Trophoblast cell (in vitro differentiated cells and primary cell): Measurements from ENCODE around the gene NUP210.
"Not testable (repeated sequence)": the region's sequence is repeated elsewhere in the genome, so short reads cannot be mapped to it uniquely, and the experiment has no call there.

Experiments
- DNase-seq, 2 donors: peaks; one replicate each; pipeline ENCODE4 v3.0.0-alpha.2; 2016
- H2AFZ ChIP-seq: 2 replicates; pipeline ENCODE4 v1.6.1; 2013; ENCODE audit warnings: low read length, moderate library complexity, mild to moderate bottlenecking; ENCODE audit not compliant: insufficient read depth, poor library complexity
- H2AK5ac ChIP-seq: 2 replicates; pipeline ENCODE4 v1.6.1; 2013; ENCODE audit warnings: mild to moderate bottlenecking, low read length
- H2BK120ac ChIP-seq: 2 replicates; pipeline ENCODE4 v1.6.1; 2013; ENCODE audit warnings: low read length, mild to moderate bottlenecking, moderate library complexity; ENCODE audit not compliant: insufficient read depth, poor library complexity
- H2BK12ac ChIP-seq: 2 replicates; pipeline ENCODE4 v1.6.1; 2013; ENCODE audit warnings: mild to moderate bottlenecking, low read length, moderate library complexity
- H2BK5ac ChIP-seq: 2 replicates; pipeline ENCODE4 v1.6.1; 2013; ENCODE audit warnings: low read length, low read depth, moderate library complexity, mild to moderate bottlenecking; ENCODE audit not compliant: poor library complexity
- H3K14ac ChIP-seq: 2 replicates; pipeline ENCODE4 v1.6.1; 2013; ENCODE audit warnings: mild to moderate bottlenecking, low read length
- H3K18ac ChIP-seq: 2 replicates; pipeline ENCODE4 v1.6.1; 2013; ENCODE audit warnings: mild to moderate bottlenecking, low read length
- H3K23ac ChIP-seq: 2 replicates; pipeline ENCODE4 v1.6.1; 2013; ENCODE audit warnings: low read length
- H3K27ac ChIP-seq: 2 replicates; pipeline ENCODE4 v1.5.1; 2013; ENCODE audit warnings: low read depth, mild to moderate bottlenecking, inconsistent platforms, low read length, moderate library complexity
- H3K27me3 ChIP-seq: 2 replicates; pipeline ENCODE4 v1.6.1; 2013; ENCODE audit warnings: inconsistent platforms, mild to moderate bottlenecking, low read length, moderate library complexity; ENCODE audit not compliant: insufficient read depth
- H3K36me3 ChIP-seq, 2 experiments: 1 replicate in 1 of 2; 2 replicates in 1 of 2; pipeline ENCODE4 v1.6.1; 2013; ENCODE audit warnings: low read length in 2 of 2, mild to moderate bottlenecking in 2 of 2, moderate library complexity in 1 of 2; ENCODE audit not compliant: insufficient read depth in 2 of 2, control insufficient read depth in 1 of 2
- H3K4ac ChIP-seq: 2 replicates; pipeline ENCODE4 v1.6.1; 2013; ENCODE audit warnings: low read depth, mild to moderate bottlenecking, low read length, moderate library complexity
- H3K4me1 ChIP-seq, 2 experiments: 1 replicate in 1 of 2; 2 replicates in 1 of 2; pipeline ENCODE4 v1.6.1; 2013; ENCODE audit warnings: low read length in 2 of 2, mild to moderate bottlenecking in 2 of 2, moderate library complexity in 1 of 2; ENCODE audit not compliant: insufficient read depth in 2 of 2, control insufficient read depth in 1 of 2
- H3K4me2 ChIP-seq: 2 replicates; pipeline ENCODE4 v1.6.1; 2013; ENCODE audit warnings: inconsistent platforms, mild to moderate bottlenecking, low read length, moderate library complexity
- H3K4me3 ChIP-seq: 2 replicates; pipeline ENCODE4 v1.5.1; 2013; ENCODE audit warnings: mild to moderate bottlenecking, low read depth, low read length, inconsistent platforms
- H3K79me1 ChIP-seq: one replicate; pipeline ENCODE4 v1.6.1; 2013; ENCODE audit warnings: low read length
- H3K79me2 ChIP-seq: 2 replicates; pipeline ENCODE4 v1.6.1; 2013; ENCODE audit warnings: low read length, mild to moderate bottlenecking; ENCODE audit not compliant: control insufficient read depth, insufficient read depth, poor library complexity
- H3K9ac ChIP-seq: 2 replicates; pipeline ENCODE4 v1.6.1; 2013; ENCODE audit warnings: mild to moderate bottlenecking, low read length
- H3K9me3 ChIP-seq: 2 replicates; pipeline ENCODE4 v1.6.1; 2013; ENCODE audit warnings: low read depth, mild to moderate bottlenecking, control low read depth, inconsistent platforms, low read length; ENCODE audit not compliant: insufficient read depth
- H4K12ac ChIP-seq: 2 replicates; pipeline ENCODE4 v1.6.1; 2013; ENCODE audit warnings: low read depth, mild to moderate bottlenecking, low read length, moderate library complexity
- H4K8ac ChIP-seq: 2 replicates; pipeline ENCODE4 v1.6.1; 2013; ENCODE audit warnings: low read depth, mild to moderate bottlenecking, low read length, moderate library complexity
- H4K91ac ChIP-seq: one replicate; pipeline ENCODE4 v1.6.1; 2013; ENCODE audit warnings: low read depth, mild to moderate bottlenecking, low read length, moderate library complexity
- WGBS: extraction: QIAGEN DNeasy Blood & Tissue Kit; methylation state at CpG from one replicate; pipeline ENCODE4 v1.1.7; 2013; ENCODE audit warnings: missing lambda C conversion rate; ENCODE audit not compliant: insufficient read length, insufficient coverage; ENCODE audit errors: extremely low coverage; 5-methylcytosine and 5-hydroxymethylcytosine counted together

The NUP210 gene

GRCh38 chr3:13379201-13379830 is 40.8 kb downstream of the NUP210 start:
- H2BK12ac ChIP-seq = peak overlapping the region; percentile 47
- H4K12ac ChIP-seq = no peak overlapping the region
- H3K79me2 ChIP-seq = no peaks in the 10 kb centered on the region
- H3K79me1 ChIP-seq = no peaks in the 10 kb centered on the region
- no peaks in the 10 kb centered on the region for H3K9me3 ChIP-seq
- DNase-seq = peak; percentile 13 to 46
- no peak overlapping the region for H2BK5ac ChIP-seq
- H3K18ac ChIP-seq = no peak overlapping the region
- no peak overlapping the region for H3K9ac ChIP-seq
- H2BK120ac ChIP-seq = peak overlapping the region; percentile 20
- peak overlapping the region; percentile 18 for H3K14ac ChIP-seq
- no peak overlapping the region for H3K23ac ChIP-seq
- H3K4me1 ChIP-seq = peaks cover 5 to 6% of the 10 kb centered on the region in 2 experiments
- no peak overlapping the region for H3K4me3 ChIP-seq
- no peak overlapping the region for H2AK5ac ChIP-seq
- H4K91ac ChIP-seq = no peak overlapping the region
- H3K27ac ChIP-seq = peak overlapping the region; percentile 70
- peak overlapping the region; percentile 80 for H2AFZ ChIP-seq
- WGBS = no CpG with 5 or more reads among the region's 20 CpGs
- H3K27me3 ChIP-seq = no peaks in the 10 kb centered on the region
- no peak overlapping the region for H3K4me2 ChIP-seq
- H3K36me3 ChIP-seq = peaks cover 0 to 4% of the 10 kb centered on the region in 2 experiments
- H3K4ac ChIP-seq = no peak overlapping the region
- peak overlapping the region; percentile 24 for H4K8ac ChIP-seq

GRCh38 chr3:13378155-13378554 is 42.0 kb downstream of the NUP210 start:
- Histone ChIP-seq H3K27ac (no peak overlapping the region), H3K36me3 (peaks cover 4% of the 10 kb centered on the region in 2 experiments), H3K14ac (no peak overlapping the region), H3K18ac (no peak overlapping the region), H3K4me2 (no peak overlapping the region), H2AK5ac (no peak overlapping the region), H2BK5ac (no peak overlapping the region), H3K9me3 (no peaks in the 10 kb centered on the region), H2BK12ac (no peak overlapping the region), H2AFZ (no peak overlapping the region), H3K79me1 (no peaks in the 10 kb centered on the region), H3K23ac (no peak overlapping the region), H2BK120ac (no peak overlapping the region), H4K8ac (no peak overlapping the region), H3K27me3 (no peaks in the 10 kb centered on the region), H4K12ac (no peak overlapping the region), H3K9ac (no peak overlapping the region), H3K4me1 (peaks cover 5 to 6% of the 10 kb centered on the region in 2 experiments), H4K91ac (no peak overlapping the region), H3K4ac (no peak overlapping the region), H3K4me3 (no peak overlapping the region), H3K79me2 (no peaks in the 10 kb centered on the region)
- WGBS = no CpG with 5 or more reads among the region's 5 CpGs
- DNase-seq = no peak

- not testable (repeated sequence) for H2AK5ac ChIP-seq, H4K8ac ChIP-seq, H3K36me3 ChIP-seq, H3K18ac ChIP-seq, H3K9me3 ChIP-seq, H3K4me3 ChIP-seq, H3K23ac ChIP-seq, H2BK12ac ChIP-seq, H4K91ac ChIP-seq, H3K79me2 ChIP-seq, H4K12ac ChIP-seq, H3K27ac ChIP-seq, H2BK5ac ChIP-seq, H2BK120ac ChIP-seq, H3K4me2 ChIP-seq, H3K9ac ChIP-seq, H3K14ac ChIP-seq, H3K4ac ChIP-seq, DNase-seq, H3K4me1 ChIP-seq, H2AFZ ChIP-seq, H3K79me1 ChIP-seq, H3K27me3 ChIP-seq
- no CpG with 5 or more reads among the region's 2 CpGs for WGBS
Observed at GRCh38 chr3:13377741-13378140, 42.4 kb downstream of the NUP210 start.

- Histone ChIP-seq H2BK5ac (no peak overlapping the region), H3K18ac (no peak overlapping the region), H2AFZ (no peak overlapping the region), H3K23ac (no peak overlapping the region), H3K36me3 (peaks cover 4% of the 10 kb centered on the region in 2 experiments), H3K4me3 (no peak overlapping the region), H4K91ac (no peak overlapping the region), H2AK5ac (no peak overlapping the region), H3K79me1 (no peaks in the 10 kb centered on the region), H3K14ac (no peak overlapping the region), H2BK12ac (no peak overlapping the region), H3K9ac (no peak overlapping the region), H2BK120ac (no peak overlapping the region), H3K9me3 (peaks cover under 1% of the 10 kb centered on the region), H3K4ac (no peak overlapping the region), H3K4me2 (no peak overlapping the region), H4K12ac (no peak overlapping the region), H4K8ac (no peak overlapping the region), H3K27me3 (no peaks in the 10 kb centered on the region), H3K27ac (no peak overlapping the region), H3K79me2 (no peaks in the 10 kb centered on the region), H3K4me1 (peaks cover 5 to 6% of the 10 kb centered on the region in 2 experiments)
- WGBS = no CpG with 5 or more reads among the region's 14 CpGs
- no peak for DNase-seq
Observed at GRCh38 chr3:13377021-13377420, 43.1 kb downstream of the NUP210 start.
